GM12801 (cell line): ENCODE measurements around the gene KRTAP27-1.

ENCODE experiments used
- TF ChIP-seq, protein P1 (sequence below): IDR thresholded peaks from one replicate; pipeline ENCODE4 v1.5.1; 2011; ENCODE audit warnings: control low read depth; ENCODE audit not compliant: insufficient read length; ENCODE audit errors: extremely low read depth

Gene KRTAP27-1

DNA sequence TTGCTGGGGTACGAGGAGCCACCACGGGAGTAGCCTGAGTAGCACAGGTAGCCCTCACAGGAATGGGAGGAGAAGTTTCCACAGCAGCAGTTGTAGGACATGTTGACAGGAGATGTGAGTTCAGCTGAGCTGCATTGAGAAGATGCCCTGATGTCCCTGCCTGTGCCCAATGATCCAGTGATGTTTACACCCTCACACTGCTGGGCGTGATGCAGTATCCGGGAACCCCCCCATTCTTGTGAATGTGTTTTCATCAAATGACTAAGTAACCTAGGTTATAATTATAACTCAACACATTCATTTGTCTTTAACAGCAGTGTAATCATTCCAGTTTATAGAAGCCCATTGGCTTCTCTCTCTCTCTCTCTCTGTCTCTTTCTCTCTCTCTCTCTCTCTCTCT is 11.0 kb upstream of the KRTAP27-1 start, which contains the start of gene KRTAP23-1:
KRTAP23-1 (minus strand) TSS at position 101 of the 400 bp plus-strand sequence; CDS start at position 101, 0 bp downstream.
- TF ChIP-seq, protein P1, sequence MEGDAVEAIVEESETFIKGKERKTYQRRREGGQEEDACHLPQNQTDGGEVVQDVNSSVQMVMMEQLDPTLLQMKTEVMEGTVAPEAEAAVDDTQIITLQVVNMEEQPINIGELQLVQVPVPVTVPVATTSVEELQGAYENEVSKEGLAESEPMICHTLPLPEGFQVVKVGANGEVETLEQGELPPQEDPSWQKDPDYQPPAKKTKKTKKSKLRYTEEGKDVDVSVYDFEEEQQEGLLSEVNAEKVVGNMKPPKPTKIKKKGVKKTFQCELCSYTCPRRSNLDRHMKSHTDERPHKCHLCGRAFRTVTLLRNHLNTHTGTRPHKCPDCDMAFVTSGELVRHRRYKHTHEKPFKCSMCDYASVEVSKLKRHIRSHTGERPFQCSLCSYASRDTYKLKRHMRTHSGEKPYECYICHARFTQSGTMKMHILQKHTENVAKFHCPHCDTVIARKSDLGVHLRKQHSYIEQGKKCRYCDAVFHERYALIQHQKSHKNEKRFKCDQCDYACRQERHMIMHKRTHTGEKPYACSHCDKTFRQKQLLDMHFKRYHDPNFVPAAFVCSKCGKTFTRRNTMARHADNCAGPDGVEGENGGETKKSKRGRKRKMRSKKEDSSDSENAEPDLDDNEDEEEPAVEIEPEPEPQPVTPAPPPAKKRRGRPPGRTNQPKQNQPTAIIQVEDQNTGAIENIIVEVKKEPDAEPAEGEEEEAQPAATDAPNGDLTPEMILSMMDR, result no peak

DNA sequence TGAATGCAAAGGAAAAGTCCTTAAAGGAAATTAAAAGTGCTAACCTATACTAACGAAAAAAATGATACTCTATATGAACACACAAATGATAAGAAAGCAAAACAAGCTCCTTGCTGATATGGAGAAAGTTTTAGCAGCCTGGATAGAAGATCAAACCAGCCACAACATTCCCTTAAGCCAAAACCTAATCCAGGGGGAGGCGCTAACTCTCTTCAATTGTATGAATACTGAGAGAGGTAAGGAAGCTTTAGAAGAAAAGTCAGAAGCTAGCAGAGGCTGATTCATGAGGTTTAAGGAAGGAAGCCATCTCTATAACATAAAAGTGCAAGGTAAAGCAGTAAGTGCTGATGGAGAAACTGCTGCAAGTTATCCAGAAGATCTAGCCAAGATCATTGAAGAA is 7.5 kb upstream of the KRTAP27-1 start:
- TF ChIP-seq, protein P1, result no peak

DNA sequence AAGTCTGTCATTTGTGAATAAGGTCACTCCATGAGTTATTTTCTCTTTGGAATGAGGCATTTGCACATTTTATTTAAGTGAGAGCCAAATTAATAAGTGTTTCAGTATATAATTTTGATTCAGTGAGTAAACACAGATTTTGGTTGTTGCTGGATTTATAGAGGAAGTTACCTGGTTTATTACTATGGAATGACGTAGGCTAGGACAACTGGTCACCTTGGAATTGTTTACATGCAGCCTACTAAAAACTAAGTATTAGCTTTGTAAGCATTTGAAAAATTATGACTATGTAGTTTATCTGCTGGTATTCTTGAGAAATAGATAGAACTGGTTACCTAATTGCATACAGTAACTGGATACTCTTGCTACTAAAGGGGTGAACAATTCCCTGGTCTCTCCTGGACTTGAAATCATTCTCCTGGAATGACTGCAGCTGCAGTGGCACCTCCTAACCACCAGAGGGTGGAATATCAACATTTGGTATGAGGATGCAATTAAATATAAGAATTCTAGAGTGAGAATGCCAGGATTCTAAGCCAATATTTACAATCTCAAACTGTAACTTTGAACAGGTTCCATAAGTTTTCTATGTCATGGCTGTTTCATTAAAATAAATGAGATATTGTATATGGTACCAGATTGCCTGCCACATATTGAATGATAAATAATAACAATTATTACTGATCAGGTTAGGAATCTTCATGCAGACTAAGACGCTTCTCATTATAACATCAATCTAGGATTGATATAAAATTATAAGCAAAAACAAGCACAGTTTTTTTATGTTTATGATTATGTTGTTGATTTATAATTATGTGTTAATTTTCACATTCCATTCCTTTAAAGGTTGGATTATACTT is 3.5 kb upstream of the KRTAP27-1 start:
- TF ChIP-seq, protein P1, result no peak

DNA sequence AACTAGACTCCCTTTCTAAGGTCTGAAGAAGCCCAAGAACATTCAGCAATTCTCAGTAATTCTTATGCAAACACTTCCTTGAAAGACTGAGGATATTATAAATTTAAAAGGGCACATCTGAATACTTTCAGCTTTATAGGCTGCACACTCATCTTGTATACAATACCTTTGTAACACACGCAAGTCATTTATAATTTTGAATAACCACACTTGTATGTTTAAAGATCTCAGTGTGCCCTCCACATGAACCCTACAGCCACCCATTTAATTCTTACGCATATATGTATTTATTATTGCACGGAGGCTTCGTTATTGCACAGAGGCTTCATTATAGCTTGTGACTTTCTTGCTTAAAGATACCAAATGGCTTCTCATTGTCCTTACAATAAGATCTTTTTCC is 1.2 kb upstream of the KRTAP27-1 start:
- TF ChIP-seq, protein P1, result no peak

DNA sequence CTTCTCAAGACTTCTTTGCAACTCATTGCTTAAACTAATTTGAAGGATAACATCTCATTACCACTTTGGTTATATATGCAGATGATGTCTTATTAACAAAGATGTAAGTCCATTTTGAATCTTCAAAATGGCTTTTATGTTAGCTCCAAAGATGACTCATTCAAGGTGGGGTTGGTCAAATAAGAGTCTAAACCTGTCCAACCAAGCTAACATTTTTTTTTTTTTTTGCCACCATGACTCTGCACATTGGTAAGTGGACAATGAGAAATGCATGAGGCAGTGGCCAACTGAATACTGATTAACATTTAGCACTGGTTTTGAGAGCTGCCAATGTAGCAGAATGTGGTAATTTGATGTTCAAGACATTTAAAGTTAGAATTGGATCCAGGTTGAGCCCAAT is 278 bp upstream of the KRTAP27-1 start:
- TF ChIP-seq, protein P1, result no peak

DNA sequence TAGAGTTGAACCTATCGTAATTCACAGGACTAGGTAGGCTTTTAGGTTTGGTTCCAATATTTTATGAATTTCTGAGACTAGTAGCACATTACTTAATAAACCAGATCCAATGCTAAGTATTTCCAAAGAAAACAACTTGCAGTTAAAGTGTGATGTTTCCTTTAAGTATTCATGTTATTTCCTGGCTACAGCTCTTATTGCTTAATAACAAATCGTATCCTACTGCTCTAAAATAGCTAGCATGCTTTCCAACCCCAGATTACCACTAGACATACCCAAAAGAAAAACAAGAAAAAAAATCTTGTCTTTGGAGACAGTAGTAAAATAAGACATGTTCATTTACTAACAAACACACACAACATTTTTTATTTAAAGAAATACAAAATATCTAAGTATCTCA is 898 bp downstream of the KRTAP27-1 start:
- TF ChIP-seq, protein P1, result no peak

DNA sequence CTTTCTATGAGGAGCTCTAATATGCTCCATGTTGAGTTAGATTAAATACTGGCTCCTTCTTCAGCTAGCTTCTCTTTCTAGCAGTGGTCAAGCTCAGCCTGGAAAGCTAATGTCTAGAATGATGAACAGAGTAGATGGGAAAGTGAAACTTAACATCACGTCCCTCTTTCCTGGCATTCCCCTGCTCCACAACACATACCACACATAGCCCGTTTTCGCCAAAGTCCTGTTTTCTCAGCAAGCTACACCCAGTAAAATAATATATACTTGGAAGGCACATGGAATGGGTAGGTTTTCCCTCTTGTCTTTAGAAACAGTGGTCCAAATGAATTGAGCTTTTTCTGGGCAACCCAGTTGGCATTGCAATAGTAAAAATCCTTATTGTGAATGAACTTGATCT is 3.8 kb downstream of the KRTAP27-1 start:
- TF ChIP-seq, protein P1, result no peak
